Osteoblast (primary cell): ENCODE data around the gene DLGAP1. TPM values are rescaled to one million over a fixed set of nuclear protein-coding genes. Genes with fewer than 3 reads are reported as not detected.
"Not testable (repeated sequence)": the region's sequence is repeated elsewhere in the genome, so short reads cannot be mapped to it uniquely, and the experiment has no call there.

Source experiments
- DNase-seq: peaks from one replicate; pipeline ENCODE4 v3.0.0; 2011; ENCODE audit warnings: low spot score, mixed read lengths; ENCODE audit not compliant: insufficient read length; ENCODE audit errors: missing footprints
- H2AFZ ChIP-seq: 2 replicates; pipeline ENCODE4 v1.6.0; 2011; ENCODE audit warnings: mild to moderate bottlenecking, low read length
- H3K27ac ChIP-seq: 2 replicates; pipeline ENCODE4 v1.5.1; 2011; ENCODE audit warnings: mild to moderate bottlenecking, low read depth, low read length, moderate library complexity
- H3K27me3 ChIP-seq: 2 replicates; pipeline ENCODE4 v1.6.0; 2012; ENCODE audit warnings: mild to moderate bottlenecking, control low read depth, inconsistent platforms, low read length, moderate library complexity; ENCODE audit not compliant: insufficient read depth
- H3K36me3 ChIP-seq: 2 replicates; pipeline ENCODE4 v1.5.1; 2011; ENCODE audit warnings: mild to moderate bottlenecking, low read length, control low read depth, moderate library complexity; ENCODE audit not compliant: insufficient read depth
- H3K4me1 ChIP-seq: 2 replicates; pipeline ENCODE4 v1.5.1; 2011; ENCODE audit warnings: mild to moderate bottlenecking, low read length, control low read depth, moderate library complexity; ENCODE audit not compliant: insufficient read depth
- H3K4me2 ChIP-seq: 2 replicates; pipeline ENCODE4 v1.6.0; 2011; ENCODE audit warnings: mild to moderate bottlenecking, low read length; ENCODE audit not compliant: insufficient read depth
- H3K4me3 ChIP-seq: fragments of 200-600 bp; sonication (generic); 3 replicates; pipeline ENCODE4 v1.5.1; 2012; ENCODE audit warnings: mild to moderate bottlenecking, low read length, inconsistent platforms; ENCODE audit not compliant: insufficient read depth
- H3K79me2 ChIP-seq: 2 replicates; pipeline ENCODE4 v1.6.0; 2012; ENCODE audit warnings: mild to moderate bottlenecking, low read length, control low read depth, inconsistent platforms; ENCODE audit not compliant: insufficient read depth
- H3K9me3 ChIP-seq: 2 replicates; pipeline ENCODE4 v1.5.1; 2011; ENCODE audit warnings: low read depth, low read length, control low read depth
- H4K20me1 ChIP-seq: 2 replicates; pipeline ENCODE4 v1.6.0; 2012; ENCODE audit warnings: mild to moderate bottlenecking, low read length, control low read depth; ENCODE audit not compliant: insufficient read depth
- CTCF ChIP-seq: IDR thresholded peaks from 2 replicates; pipeline ENCODE4 v1.5.1; 2011; ENCODE audit warnings: mild to moderate bottlenecking, low read depth, low read length, moderate library complexity; ENCODE audit errors: extremely low read depth
- total RNA-seq: library from RNA; depleted of rRNA; stranded (reverse); fragments of >200 nt; gene quantifications from 2 replicates; pipeline ENCODE4 v1.2.3, GENCODE V29; 2012

The DLGAP1 gene
- total RNA-seq, 1 donor, result not detected

GRCh38 chr18:4035521-4035920, 419.6 kb downstream of the DLGAP1 start:
- H3K9me3 ChIP-seq, result no peaks in the 10 kb centered on the region
- H3K4me3 ChIP-seq, result no peak overlapping the region
- H3K36me3 ChIP-seq, result no peaks in the 10 kb centered on the region
- no peak overlapping the region for H3K27ac ChIP-seq
- no peak overlapping the region for H3K4me2 ChIP-seq
- no peaks in the 10 kb centered on the region for H3K79me2 ChIP-seq
- no peaks in the 10 kb centered on the region for H3K4me1 ChIP-seq
- no peak overlapping the region for H2AFZ ChIP-seq
- no peak for TF ChIP-seq CTCF
- H4K20me1 ChIP-seq, result no peaks in the 10 kb centered on the region
- no peak for DNase-seq
- H3K27me3 ChIP-seq, result no peaks in the 10 kb centered on the region

GRCh38 chr18:4034815-4035214, 420.3 kb downstream of the DLGAP1 start:
- not testable (repeated sequence) for H4K20me1 ChIP-seq, H2AFZ ChIP-seq, H3K79me2 ChIP-seq, H3K4me2 ChIP-seq, H3K4me1 ChIP-seq, H3K9me3 ChIP-seq, H3K27ac ChIP-seq, H3K36me3 ChIP-seq, H3K4me3 ChIP-seq, H3K27me3 ChIP-seq, DNase-seq

DNA sequence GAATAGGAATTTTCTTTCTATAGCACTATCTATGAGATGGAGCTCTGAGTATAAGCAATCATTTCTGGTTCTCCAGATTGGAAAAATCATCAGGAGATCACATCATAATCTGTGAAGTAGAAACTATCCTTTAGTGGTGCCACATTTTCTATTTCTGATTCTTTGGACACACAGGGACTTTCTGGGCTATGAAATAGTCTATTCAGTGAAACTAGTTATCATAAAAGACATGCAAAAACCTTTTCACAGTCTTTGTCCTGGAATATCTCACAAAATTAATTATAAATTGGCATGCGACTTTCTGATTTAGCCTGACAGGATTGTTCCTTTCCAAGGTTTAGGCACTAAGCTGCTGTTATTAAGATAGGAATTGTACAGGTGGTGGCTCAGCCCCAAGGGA, 428.6 kb downstream of the DLGAP1 start:
- H3K79me2 ChIP-seq, result no peaks in the 10 kb centered on the region
- DNase-seq, result no peak
- H3K4me3 ChIP-seq, result no peak overlapping the region
- no peak overlapping the region for H3K4me2 ChIP-seq
- H4K20me1 ChIP-seq, result no peaks in the 10 kb centered on the region
- H3K27me3 ChIP-seq, result no peaks in the 10 kb centered on the region
- no peak for TF ChIP-seq CTCF
- H3K9me3 ChIP-seq, result no peaks in the 10 kb centered on the region
- H3K36me3 ChIP-seq, result no peaks in the 10 kb centered on the region
- H3K27ac ChIP-seq, result no peak overlapping the region
- no peaks in the 10 kb centered on the region for H3K4me1 ChIP-seq
- H2AFZ ChIP-seq, result no peak overlapping the region

DNA sequence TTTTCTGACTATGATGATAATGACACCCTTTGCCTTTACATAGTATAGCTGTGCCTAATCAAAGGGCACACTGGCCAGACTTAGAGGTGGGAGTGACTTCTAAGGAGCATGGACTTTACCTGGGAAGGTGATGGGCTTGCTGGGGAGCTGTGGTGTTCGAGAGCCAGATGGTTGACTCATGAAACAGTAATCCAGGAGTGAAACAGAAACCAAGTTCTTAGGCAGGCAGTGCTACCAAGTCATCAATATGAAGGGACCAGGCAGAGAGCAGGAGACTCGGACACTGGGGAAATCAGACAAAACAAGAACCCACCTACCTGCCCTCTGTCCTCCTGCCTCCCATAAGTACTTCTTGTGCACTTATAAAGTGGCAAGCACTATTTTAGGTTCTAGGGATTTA, 430.4 kb downstream of the DLGAP1 start:
- DNase-seq, result no peak
- no peaks in the 10 kb centered on the region for H4K20me1 ChIP-seq
- no peaks in the 10 kb centered on the region for H3K79me2 ChIP-seq
- H3K4me3 ChIP-seq, result no peak overlapping the region
- H3K4me2 ChIP-seq, result no peak overlapping the region
- no peaks in the 10 kb centered on the region for H3K4me1 ChIP-seq
- no peak overlapping the region for H3K27ac ChIP-seq
- H3K9me3 ChIP-seq, result no peaks in the 10 kb centered on the region
- no peak overlapping the region for H2AFZ ChIP-seq
- H3K27me3 ChIP-seq, result no peaks in the 10 kb centered on the region
- no peaks in the 10 kb centered on the region for H3K36me3 ChIP-seq
- TF ChIP-seq CTCF, result no peak

DNA sequence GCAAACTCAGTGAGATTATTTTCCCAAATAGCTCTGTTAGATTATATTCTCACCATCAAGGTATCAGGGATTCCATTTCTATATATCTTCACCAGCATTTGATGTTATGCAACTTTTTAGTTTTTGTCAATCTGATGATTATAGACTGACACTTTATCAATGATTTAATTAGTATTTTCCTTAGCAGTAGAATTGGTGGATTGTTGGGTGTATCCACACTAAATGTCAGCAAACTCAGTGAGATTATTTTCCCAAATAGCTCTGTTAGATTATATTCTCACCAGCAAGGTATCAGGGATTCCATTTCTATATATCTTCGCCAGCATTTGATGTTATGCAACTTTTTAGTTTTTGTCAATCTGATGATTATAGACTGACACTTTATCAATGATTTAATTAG, 432.4 kb downstream of the DLGAP1 start:
- H3K4me3 ChIP-seq, H3K27me3 ChIP-seq, H3K4me1 ChIP-seq, DNase-seq, H3K79me2 ChIP-seq, H2AFZ ChIP-seq, H3K4me2 ChIP-seq, H3K9me3 ChIP-seq, H3K27ac ChIP-seq, H4K20me1 ChIP-seq, H3K36me3 ChIP-seq: not testable (repeated sequence)
